Activated naive CD4-positive, alpha-beta T cell treated with anti-CD3 and anti-CD28 coated beads, Interleukin-2, amount 50 U/mL, for 72 hours (primary cell): ENCODE data around the gene MUC2. TPM values are rescaled to one million over a fixed set of nuclear protein-coding genes. Genes with fewer than 3 reads are reported as not detected.

Source experiments
- ATAC-seq, 2 donors: fragments of 150-1000 bp; cut with Tn5 transposase; 2 replicates each; pipeline ENCODE4 v1.10.0; 2021; ENCODE audit warnings: mild to moderate bottlenecking in 2 of 2, moderate library complexity in 2 of 2
- DNase-seq, 2 donors: peaks; one replicate each; pipeline ENCODE4 v3.0.0; 2021 to 2022; ENCODE audit warnings: low spot score in 2 of 2
- H3K27ac Mint-ChIP-seq, 2 donors: one replicate each; pipeline ENCODE4 v1.8.0; 2022; ENCODE audit warnings: mild to moderate bottlenecking in 2 of 2, mixed read lengths in 2 of 2
- H3K36me3 Mint-ChIP-seq, 2 donors: one replicate each; pipeline ENCODE4 v1.8.0; 2022; ENCODE audit warnings: mixed read lengths in 2 of 2
- H3K9me3 Mint-ChIP-seq, 2 donors: one replicate each; pipeline ENCODE4 v1.8.0; 2022; ENCODE audit warnings: mixed read lengths in 2 of 2
- total RNA-seq, 2 donors: library from RNA; stranded (reverse); gene quantifications; one replicate each; pipeline ENCODE4 v1.2.3, GENCODE V29; 2022

Gene MUC2
- not detected for total RNA-seq

DNA sequence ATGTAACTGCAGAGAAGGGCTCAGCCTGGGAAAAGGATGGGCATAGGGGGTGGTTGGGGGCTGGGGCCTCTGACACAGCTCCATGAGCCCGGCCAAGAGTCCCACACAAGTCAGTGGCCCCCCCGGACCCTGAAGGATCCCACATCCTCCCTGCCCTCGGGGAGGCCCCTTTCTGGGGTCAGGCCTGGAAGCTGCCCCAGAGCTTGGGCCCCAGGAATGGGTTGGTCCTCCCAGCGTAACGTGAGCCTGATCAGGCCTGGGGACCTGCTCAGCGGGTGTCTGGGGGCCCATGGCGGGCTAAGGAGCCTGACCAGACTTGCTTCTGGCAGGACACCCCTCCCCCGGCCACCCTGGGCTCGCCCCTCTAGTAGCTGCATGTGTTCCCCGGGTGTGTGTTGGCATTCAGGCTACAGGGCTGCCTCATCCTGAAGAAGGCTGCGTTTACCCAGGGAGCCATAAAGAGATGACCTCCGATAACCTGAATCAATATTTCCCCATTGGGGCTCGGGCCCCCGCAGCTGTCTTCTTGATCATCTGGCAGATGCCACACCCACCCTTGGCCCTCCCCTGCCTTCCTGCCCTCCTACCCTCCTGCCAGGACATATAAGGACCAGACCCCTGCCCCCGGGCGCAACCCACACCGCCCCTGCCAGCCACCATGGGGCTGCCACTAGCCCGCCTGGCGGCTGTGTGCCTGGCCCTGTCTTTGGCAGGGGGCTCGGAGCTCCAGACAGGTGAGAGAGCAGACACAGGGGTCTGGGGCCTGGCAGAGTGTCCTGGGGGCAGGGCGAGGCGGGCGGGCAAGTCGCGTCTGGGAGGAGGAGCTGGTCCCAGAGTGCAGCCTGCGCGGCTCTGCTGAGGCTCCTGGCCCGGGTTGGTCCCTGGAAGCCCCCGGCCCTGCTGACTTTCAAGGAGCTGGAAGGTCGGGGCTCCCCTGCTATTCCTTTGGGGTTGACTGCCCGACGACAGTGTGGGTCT lies at the start of gene MUC2:
Gene MUC2, plus strand, starts transcription at position 631 of the 978 bp plus-strand sequence.
- Mint-ChIP-seq H3K27ac (no peak within 1 kb of the TSS), H3K36me3 (no peaks in the 10 kb centered on the region), H3K9me3 (no peaks in the 10 kb centered on the region)
- DNase-seq (peak in 1 of 2 donors; percentile 46), ATAC-seq (no peak)

DNA sequence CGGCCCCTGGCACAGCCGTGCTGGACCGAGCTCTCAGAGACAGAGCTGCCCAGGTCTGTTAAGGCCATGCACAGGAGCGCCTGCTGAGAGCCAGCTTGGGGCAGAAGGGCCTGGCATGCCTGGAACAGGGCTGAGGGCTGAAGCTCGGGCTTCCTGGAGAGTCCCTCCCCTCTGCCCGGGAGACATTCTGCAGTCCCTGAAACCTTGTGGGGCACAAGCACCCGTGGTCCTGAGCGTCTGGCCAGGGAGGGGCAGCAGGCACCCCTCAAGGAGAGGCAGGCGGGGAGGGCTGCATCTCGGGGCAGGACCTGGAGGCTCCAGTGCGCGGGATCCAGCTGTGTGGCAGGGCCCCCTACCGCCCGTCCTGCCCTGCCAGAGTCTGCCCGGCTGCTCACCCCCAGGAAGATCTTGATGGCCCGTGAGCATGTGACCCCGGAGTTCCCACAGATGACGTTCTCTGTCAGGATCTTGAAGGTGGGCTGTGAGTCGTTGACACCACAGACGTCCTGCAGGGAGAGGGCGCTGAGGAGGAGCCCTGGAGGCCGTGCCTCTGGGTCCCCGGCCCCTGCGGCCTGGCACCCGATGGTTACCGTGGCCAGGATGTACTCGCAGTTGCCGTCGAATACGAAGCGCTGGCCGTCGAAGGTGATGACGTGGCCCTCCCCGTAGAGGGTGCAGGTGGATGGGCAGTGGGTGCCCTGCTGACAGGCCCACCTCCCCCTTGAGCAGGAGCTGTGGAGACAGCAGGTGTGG lies 49.1 kb upstream of the MUC2 start:
- ATAC-seq (no peak), DNase-seq (no peak)
- no peaks in the 10 kb centered on the region for H3K36me3 Mint-ChIP-seq
- no peak overlapping the region for H3K27ac Mint-ChIP-seq
- H3K9me3 Mint-ChIP-seq, result peaks cover 0 to 6% of the 10 kb centered on the region in 2 donors

DNA sequence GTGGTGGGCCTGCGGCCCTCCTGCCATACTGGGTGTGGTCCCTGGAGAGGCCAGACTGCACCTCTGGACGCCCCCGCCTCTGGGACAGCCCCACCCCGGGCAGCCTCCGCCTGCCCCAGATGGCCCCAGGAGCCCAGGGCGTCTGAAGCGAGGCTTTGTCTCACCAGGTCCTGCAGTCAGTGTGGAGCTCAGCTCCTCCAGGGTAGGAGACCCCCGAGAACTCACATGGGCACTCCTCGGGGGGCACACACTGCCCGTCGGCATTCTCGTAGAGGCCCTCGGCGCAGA lies 48.6 kb upstream of the MUC2 start:
- Mint-ChIP-seq H3K36me3 (no peaks in the 10 kb centered on the region), H3K27ac (no peak overlapping the region), H3K9me3 (peaks cover 0 to 6% of the 10 kb centered on the region in 2 donors)
- ATAC-seq (no peak), DNase-seq (no peak)

DNA sequence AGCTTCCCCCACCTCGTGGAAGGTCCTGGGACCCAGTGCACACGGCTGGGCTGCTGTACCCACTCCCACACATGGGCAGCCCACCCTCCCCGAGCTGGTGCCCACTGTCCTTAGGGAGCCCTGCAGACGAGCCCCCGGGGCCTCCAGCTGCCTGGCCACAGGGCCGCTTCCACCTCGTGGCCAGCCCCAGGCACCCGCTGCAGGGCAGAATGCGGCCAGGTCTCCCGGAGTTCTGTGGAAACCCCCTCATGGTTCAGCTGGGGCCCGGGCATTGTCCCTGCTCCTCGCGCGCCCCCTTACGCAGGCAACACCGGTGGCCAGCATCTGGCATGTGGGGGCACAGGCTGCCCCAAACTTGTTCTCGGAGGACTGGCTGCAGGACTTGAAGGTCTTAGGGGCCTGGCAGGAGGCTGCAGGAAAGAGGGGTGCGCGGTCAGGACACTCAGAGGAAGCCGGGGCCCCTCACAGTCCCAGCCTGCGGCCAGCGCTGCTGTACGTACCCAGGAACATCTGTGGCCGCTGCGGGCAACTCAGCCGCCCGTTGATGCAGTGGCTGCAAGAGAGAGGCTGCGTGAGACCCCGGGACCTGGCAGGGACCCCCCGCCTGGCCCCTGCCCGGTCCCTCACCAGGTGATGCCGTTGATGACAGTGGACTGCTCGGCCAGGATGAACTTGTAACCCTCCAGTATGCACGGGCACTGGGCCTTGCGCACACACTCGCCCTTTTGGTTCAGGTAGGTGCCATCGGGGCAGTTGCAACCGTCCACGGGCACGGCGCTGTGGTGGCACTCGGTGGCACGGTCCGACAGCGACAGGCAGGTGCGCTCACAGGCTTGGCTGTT lies 47.8 kb upstream of the MUC2 start:
- Mint-ChIP-seq H3K9me3 (peaks cover 2 to 6% of the 10 kb centered on the region in 2 donors), H3K27ac (no peak overlapping the region), H3K36me3 (no peaks in the 10 kb centered on the region)
- DNase-seq (no peak), ATAC-seq (no peak)

DNA sequence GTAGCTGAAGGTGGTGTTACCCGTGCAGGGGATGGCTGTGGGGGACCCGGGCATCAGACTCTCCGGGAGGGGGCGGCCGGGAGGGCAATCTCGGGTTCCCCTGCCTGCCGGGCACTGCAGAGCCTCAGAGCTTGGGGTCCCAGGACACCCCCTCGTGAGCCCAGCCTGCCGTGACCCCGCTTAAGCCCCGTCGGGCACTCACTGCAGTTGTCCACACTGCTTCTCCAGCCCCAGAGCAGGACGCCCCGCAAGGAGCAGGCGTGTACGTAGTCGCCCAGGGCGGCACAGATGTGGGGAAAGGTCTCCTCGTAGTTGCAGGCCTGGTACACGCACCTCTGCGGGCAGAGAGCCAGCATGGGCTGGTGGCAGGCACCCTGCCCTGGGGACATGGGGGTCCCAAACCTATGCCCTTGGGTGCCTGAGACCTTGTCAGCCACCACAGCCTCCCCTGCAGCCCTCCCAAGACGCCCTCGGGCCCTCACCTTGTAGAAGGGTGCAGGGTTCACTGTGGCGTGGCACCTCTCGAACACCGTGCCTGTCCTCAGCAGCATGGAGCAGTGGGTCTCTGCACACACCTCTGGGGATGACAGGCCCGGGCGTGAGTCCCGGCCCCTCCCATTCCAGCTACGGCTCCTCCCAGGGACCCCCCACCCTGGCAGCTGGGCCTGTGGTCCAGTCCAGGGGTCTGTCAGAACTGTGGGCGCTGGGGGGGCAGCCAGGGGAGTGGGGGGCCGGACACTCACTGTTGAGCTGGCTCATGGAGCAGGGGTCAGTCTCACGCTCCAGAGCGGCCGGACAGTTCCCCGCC lies 47.0 kb upstream of the MUC2 start:
- H3K36me3 Mint-ChIP-seq, result no peaks in the 10 kb centered on the region

DNA sequence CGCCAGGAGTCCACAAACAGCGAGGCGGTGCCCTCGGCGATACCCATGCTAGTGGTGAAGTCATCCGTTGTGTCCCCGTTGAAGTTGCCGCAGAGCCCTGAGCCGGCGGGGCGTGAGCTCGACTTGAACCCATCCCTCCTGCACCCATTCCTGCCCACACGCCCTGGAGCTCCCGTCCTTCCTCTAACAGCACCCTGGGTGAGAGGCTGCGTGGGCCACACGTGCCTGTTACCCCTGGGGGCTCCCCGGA lies 46.5 kb upstream of the MUC2 start:
- ATAC-seq (no peak), DNase-seq (no peak)
- Mint-ChIP-seq H3K9me3 (peaks cover 6 to 8% of the 10 kb centered on the region in 2 donors), H3K36me3 (no peaks in the 10 kb centered on the region), H3K27ac (no peak overlapping the region)

More for the DNA sequence above, 47.0 kb upstream of the MUC2 start:
- no peak for DNase-seq
- ATAC-seq, result no peak
- peaks cover 8 to 11% of the 10 kb centered on the region in 2 donors for H3K9me3 Mint-ChIP-seq
- H3K27ac Mint-ChIP-seq, result no peak overlapping the region

DNA sequence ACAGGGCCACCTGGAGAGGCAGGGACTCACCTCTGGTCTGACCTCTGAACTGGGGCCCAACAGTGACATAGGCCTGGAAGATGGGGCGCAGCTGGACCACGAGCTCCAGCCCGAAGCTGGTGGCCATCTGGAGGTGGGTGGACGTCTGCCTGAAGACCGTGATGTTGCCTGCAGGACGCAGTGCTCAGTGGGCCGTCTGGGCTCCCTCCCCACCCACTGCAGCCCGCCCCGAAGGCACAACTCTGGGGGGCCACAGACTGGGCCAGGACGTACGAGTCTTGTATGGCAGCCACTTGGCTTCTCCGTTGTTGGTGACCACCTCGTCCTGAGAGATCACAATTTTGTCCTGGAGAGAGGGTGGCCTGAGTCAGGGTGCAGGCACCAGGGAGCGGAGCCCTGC lies 46.1 kb upstream of the MUC2 start:
- no peak overlapping the region for H3K27ac Mint-ChIP-seq
- no peaks in the 10 kb centered on the region for H3K36me3 Mint-ChIP-seq
- DNase-seq, result no peak
- ATAC-seq, result no peak
- peaks cover 6 to 8% of the 10 kb centered on the region in 2 donors for H3K9me3 Mint-ChIP-seq

DNA sequence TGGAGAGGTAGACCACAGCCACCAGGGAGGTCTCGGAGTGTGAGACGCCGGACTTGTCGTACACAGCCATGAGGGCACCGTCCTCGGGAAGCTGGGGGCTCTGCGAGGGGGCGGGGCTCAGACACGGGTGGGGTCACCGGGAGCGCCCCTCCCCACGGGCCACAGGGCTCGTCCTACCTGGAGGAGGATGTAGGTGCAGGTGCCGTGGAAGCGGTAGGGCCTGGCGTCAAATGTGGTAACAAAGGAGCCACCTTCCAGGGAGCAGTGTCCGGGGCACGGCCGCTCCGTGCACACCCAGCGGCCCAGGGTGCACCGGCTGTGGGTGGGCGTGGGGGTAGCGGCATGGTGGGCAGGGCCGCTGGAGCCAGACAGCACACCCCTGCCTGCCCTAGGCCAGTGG lies 45.6 kb upstream of the MUC2 start:
- H3K27ac Mint-ChIP-seq, result no peak overlapping the region
- DNase-seq, result no peak
- no peak for ATAC-seq
- no peaks in the 10 kb centered on the region for H3K36me3 Mint-ChIP-seq
- H3K9me3 Mint-ChIP-seq, result peaks cover 6 to 8% of the 10 kb centered on the region in 2 donors

DNA sequence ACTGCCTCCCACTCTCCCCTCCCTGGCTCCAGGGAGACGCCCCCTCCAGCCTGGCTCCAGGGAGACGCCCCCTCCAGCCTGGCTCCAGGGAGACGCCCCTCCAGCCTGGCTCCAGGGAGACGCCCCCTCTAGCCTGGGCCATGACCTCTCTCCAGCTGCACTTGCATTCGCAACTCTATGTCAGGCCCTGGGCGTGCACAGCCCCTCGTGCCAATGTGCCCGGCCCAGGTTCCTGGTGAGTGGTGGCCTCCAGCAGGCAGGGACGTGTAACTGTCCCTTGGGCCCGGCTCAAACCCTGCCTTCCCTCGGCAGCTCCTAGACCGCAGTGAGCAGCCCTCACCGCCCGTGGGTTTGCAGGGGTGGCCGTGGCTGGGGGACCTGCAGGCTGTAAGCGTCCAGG lies 45.0 kb upstream of the MUC2 start:
- DNase-seq, result no peak
- H3K36me3 Mint-ChIP-seq, result no peaks in the 10 kb centered on the region
- no peak overlapping the region for H3K27ac Mint-ChIP-seq
- peaks cover 6 to 8% of the 10 kb centered on the region in 2 donors for H3K9me3 Mint-ChIP-seq
- ATAC-seq, result no peak

DNA sequence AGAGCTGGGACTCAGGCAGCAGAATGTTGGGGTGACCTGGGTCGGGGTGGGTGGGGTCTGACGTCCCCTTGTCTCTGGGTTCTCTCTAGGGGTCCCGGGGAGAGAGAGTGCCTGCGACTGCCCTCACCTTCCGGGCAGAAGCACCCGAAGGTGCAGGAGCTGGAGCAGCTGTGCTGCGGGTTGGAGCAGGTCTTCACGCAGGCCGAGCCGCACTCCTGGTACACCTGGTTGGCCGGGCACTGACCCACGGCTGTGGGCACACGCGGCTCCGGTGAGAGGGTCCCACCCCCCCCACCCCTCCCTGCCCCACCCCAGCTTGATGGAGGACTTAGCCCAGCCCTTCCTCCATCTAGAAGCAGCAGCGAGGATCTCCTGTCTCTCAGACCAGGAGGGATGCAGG lies 44.6 kb upstream of the MUC2 start:
- H3K9me3 Mint-ChIP-seq, result peaks cover 6 to 8% of the 10 kb centered on the region in 2 donors
- H3K36me3 Mint-ChIP-seq, result no peaks in the 10 kb centered on the region
- ATAC-seq, result no peak
- DNase-seq, result no peak
- no peak overlapping the region for H3K27ac Mint-ChIP-seq

DNA sequence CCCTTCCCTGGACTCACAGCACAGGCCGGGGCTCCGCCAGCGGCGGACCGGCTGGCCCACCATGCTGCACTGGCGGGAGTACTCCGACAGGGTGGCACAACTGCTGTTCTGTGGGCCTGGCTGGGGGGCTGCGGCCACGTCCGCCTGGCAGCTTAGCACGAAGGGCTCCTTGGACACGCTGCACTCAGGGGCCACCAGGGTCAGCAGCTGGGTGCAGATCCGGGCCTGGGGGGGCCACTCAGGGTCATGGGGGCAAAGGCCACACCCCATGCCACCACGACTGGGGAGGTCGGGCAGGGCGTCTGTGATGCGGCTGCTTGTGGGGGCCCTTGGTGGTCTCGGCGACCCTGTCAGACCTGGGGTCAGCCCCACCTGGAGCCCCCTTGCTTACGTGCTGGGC lies 44.1 kb upstream of the MUC2 start:
- Mint-ChIP-seq H3K36me3 (no peaks in the 10 kb centered on the region), H3K27ac (no peak overlapping the region), H3K9me3 (peaks cover 6 to 8% of the 10 kb centered on the region in 2 donors)

DNA sequence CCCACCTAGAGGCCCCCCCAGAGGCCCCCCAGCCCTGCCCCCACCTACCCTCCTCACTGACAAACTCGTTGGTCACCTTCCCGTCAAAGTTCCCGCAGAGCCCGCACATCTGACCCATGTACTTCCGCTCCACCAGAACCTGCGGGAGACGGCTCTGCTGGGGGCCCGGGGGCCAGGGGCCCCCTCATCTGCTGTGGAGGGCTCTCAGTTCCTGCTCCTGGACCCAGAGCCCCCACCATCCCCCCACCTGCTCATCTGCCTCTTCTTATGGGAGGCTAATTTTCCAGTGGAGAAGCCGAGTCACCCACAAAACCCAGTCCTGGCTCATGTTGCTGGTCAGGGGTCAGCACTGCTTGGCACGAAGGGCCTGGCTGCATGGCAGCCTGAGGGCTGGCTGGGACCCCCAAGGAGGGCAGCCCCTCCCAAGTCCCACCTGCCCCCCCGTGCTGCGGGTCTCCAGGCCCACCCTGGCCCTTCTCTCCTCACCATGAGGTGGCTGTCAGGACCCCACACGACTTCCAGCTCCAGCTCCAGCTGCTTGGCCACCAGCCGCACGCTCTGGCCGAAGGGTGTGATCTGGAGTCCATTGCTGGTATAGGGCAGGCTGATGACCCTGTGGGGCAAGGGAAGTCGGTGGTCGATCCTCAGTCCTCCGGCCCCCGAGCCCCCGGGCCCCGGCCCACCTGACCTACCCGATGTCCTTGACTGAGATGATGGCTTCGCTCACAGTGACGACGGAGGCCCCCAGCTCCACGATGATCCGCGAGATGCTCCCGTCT lies 43.4 kb upstream of the MUC2 start:
- DNase-seq (no peak), ATAC-seq (no peak)
- no peaks in the 10 kb centered on the region for H3K36me3 Mint-ChIP-seq
- no peak overlapping the region for H3K27ac Mint-ChIP-seq
- peaks cover 6 to 8% of the 10 kb centered on the region in 2 donors for H3K9me3 Mint-ChIP-seq

More for the DNA sequence above, 44.1 kb upstream of the MUC2 start:
- ATAC-seq, result no peak
- no peak for DNase-seq

DNA sequence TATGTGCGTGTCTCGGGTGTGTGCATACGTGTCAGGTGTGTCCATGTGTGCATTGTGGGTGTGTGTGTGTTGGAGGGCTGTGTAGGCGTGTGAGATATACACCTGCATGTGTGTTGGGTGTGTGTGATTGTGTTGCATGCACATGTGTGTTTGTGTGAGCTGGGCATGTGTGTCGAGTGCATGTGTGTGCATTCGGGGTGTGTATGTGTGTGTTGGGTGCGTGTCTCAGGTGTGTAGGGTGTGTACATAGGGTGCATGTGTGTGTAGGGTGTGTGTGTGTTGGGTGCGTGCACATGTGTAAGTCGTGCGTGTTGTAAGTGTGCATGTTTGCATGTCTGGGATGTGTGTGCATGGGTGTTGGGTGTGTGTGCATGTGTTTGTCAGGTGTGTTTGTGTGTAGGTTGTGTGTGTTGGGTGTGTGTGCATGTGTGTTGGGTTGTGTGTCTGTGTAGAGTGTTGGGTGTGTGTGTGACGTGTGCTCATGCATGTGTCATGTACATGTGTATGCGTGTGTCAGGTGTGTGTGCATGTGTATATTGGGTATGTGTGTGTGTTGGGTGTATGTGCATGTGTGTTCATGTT lies 42.3 kb upstream of the MUC2 start:
- Mint-ChIP-seq H3K27ac (no peak overlapping the region), H3K9me3 (peaks cover 6 to 8% of the 10 kb centered on the region in 2 donors), H3K36me3 (no peaks in the 10 kb centered on the region)
- DNase-seq, result no peak
- no peak for ATAC-seq

DNA sequence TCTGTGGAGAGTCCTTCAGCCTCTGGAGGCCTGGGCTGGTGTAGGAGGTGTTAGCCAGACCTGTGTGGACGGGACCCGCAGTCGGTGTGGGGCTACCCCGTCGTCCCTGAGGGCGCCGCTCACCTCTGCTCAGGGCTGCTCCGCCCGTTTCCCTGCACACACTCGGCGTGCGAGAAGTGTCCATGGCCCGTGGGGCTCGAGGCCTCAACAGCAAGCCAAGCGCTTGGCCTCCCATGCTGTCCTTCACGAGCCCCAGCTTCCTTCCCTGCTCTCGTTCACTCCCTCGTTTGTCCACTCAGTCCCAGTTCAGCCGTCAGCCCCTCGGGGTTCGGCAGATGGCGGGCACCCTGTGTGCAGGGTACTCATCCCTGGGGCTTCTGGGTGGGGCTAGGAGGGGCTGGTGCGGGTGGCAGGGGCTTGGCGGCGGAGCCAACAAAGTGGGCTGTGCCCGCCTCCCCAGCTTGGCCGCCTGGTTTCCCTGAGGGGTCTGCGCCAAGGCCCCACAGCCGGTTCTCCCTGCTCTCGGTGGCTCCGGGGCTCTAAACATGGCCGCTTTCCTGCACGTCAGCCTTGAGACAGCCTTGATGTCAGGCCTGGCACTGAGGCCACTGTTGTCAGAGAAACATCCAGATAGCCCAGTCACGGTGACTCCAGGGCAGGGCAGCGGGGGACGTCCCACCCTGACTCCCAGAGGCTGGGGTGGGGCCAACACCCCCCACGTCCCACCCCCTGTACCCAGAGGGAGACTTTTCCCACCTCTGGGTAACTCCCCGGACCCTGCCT lies 41.5 kb upstream of the MUC2 start:
- no peak overlapping the region for H3K27ac Mint-ChIP-seq
- peaks cover 6 to 8% of the 10 kb centered on the region in 2 donors for H3K9me3 Mint-ChIP-seq
- H3K36me3 Mint-ChIP-seq, result no peaks in the 10 kb centered on the region
- DNase-seq (no peak), ATAC-seq (no peak)

DNA sequence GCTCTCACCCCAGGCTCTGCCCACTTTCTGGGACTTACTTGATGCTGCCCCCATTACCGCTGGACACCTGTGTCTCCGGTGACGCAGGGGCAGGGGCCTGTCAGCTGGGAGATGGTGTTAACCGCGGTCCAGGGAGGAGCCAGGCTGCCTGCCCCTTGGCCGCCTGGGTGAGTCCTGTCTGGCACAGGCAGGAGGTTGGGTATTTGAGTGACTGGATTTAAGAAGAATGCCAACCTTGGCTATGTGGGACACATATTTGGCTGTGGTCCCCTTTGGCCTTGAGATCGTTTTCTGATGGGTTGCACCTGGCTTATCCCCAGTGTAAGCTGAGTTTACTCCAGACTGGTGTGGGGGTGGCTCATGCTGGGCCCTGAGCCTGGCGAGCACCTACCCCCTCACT lies 40.7 kb upstream of the MUC2 start:
- ATAC-seq (no peak), DNase-seq (no peak)
- Mint-ChIP-seq H3K36me3 (no peaks in the 10 kb centered on the region), H3K9me3 (peaks cover 6 to 8% of the 10 kb centered on the region in 2 donors), H3K27ac (no peak overlapping the region)
